Thyroid gland (tissue), 4 donors: ENCODE data around the gene MREG. TPM values are rescaled to one million over a fixed set of nuclear protein-coding genes. Genes with fewer than 3 reads are reported as not detected.

ENCODE experiments used
- DNase-seq, 2 donors: peaks; one replicate each; pipeline ENCODE4 v3.0.0-alpha.2; 2019
- H3K27ac ChIP-seq, 3 donors: fragments of 200-600 bp; sonication (generic); 1 replicate in 2 of 3; 2 replicates in 1 of 3; pipeline ENCODE4 v1.5.1; 2016 to 2019; ENCODE audit warnings: mild to moderate bottlenecking in 1 of 3, moderate library complexity in 1 of 3
- H3K27me3 ChIP-seq: fragments of 200-600 bp; sonication (generic); one replicate; pipeline ENCODE4 v1.5.1; 2019
- H3K36me3 ChIP-seq, 2 donors: fragments of 200-600 bp; sonication (generic); one replicate each; pipeline ENCODE4 v1.5.1; 2016 to 2019
- H3K4me1 ChIP-seq, 2 donors: fragments of 200-600 bp; sonication (generic); one replicate each; pipeline ENCODE4 v1.5.1; 2017 to 2019
- H3K4me3 ChIP-seq, 3 donors: fragments of 200-600 bp; sonication (generic); replicated peaks in 1 of 3; 1 replicate in 2 of 3; 2 replicates in 1 of 3; pipeline ENCODE4 v1.5.1; 2016; ENCODE audit warnings: mild to moderate bottlenecking in 1 of 3
- H3K9me3 ChIP-seq: fragments of 200-600 bp; sonication (generic); one replicate; pipeline ENCODE4 v1.5.1; 2017
- POLR2A ChIP-seq, 2 donors: fragments of 450-650 bp; IDR thresholded peaks; one replicate each; pipeline ENCODE4 v1.6.1; 2017; ENCODE audit warnings: antibody characterized with exemption in 2 of 2, mild to moderate bottlenecking in 2 of 2, moderate library complexity in 1 of 2
- WGBS, 2 donors: methylation state at CpG; one replicate each; pipeline ENCODE4 v1.1.5; 2017; 5-methylcytosine and 5-hydroxymethylcytosine counted together
- intact Hi-C: fragments of 100-400 bp; cut with DNase I; formaldehyde crosslinking; loops from one replicate; pipeline ENCODE4 v1.15.1; 2023
- total RNA-seq, 4 donors: library from RNA; depleted of rRNA; stranded (reverse); fragments of >200 nt; gene quantifications; one replicate each; pipeline ENCODE4 v1.2.3, GENCODE V29; 2016
- TF ChIP-seq, protein P1 (sequence below), 6 experiments: fragments of 200-600 bp in 3 of 6; fragments of 450-650 bp in 3 of 6; sonication (generic) in 3 of 6; IDR thresholded peaks; one replicate each; pipeline ENCODE4 v1.5.1; 2016 to 2019; ENCODE audit warnings: antibody characterized with exemption in 6 of 6, mild to moderate bottlenecking in 2 of 6, inconsistent platforms in 1 of 6, moderate library complexity in 1 of 6

The MREG gene
- total RNA-seq, 4 donors from 2014 or later: 4.4 to 5.4 (median 5.2) TPM

- Histone ChIP-seq H3K4me3 (no peak overlapping the region), H3K36me3 (no peaks in the 10 kb centered on the region), H3K27me3 (no peaks in the 10 kb centered on the region), H3K27ac (no peak overlapping the region), H3K4me1 (no peaks in the 10 kb centered on the region), H3K9me3 (no peaks in the 10 kb centered on the region)
- TF ChIP-seq, protein P1, sequence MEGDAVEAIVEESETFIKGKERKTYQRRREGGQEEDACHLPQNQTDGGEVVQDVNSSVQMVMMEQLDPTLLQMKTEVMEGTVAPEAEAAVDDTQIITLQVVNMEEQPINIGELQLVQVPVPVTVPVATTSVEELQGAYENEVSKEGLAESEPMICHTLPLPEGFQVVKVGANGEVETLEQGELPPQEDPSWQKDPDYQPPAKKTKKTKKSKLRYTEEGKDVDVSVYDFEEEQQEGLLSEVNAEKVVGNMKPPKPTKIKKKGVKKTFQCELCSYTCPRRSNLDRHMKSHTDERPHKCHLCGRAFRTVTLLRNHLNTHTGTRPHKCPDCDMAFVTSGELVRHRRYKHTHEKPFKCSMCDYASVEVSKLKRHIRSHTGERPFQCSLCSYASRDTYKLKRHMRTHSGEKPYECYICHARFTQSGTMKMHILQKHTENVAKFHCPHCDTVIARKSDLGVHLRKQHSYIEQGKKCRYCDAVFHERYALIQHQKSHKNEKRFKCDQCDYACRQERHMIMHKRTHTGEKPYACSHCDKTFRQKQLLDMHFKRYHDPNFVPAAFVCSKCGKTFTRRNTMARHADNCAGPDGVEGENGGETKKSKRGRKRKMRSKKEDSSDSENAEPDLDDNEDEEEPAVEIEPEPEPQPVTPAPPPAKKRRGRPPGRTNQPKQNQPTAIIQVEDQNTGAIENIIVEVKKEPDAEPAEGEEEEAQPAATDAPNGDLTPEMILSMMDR (IDR thresholded peaks at IDR 0.05): no peak
- no peak for TF ChIP-seq POLR2A (IDR thresholded peaks at IDR 0.05)
- intact Hi-C loops: no loop called here
- 93 to 95% methylated on average over 2 of the region's 2 CpGs for WGBS, 2 donors
- DNase-seq: no peak
These were observed 28.7 kb downstream of the MREG start for GRCh38 chr2:215984661-215985060.

GRCh38 chr2:215983581-215984351, 29.6 kb downstream of the MREG start:
- no peaks in the 10 kb centered on the region for H3K9me3 ChIP-seq
- intact Hi-C loops: no loop called here

GRCh38 chr2:215982465-215982875, 30.9 kb downstream of the MREG start:
- H3K27ac ChIP-seq: no peak overlapping the region
- H3K27me3 ChIP-seq: no peaks in the 10 kb centered on the region
- DNase-seq: no peak
- WGBS, 2 donors: 88 to 89% methylated on average over 6 of the region's 6 CpGs
- no peak overlapping the region for H3K4me3 ChIP-seq
- intact Hi-C loops: no loop called here
- H3K36me3 ChIP-seq: no peaks in the 10 kb centered on the region
- H3K4me1 ChIP-seq: no peaks in the 10 kb centered on the region
- H3K9me3 ChIP-seq: no peaks in the 10 kb centered on the region
- TF ChIP-seq, protein P1 (IDR thresholded peaks at IDR 0.05): no peak
- no peak for TF ChIP-seq POLR2A (IDR thresholded peaks at IDR 0.05)

More at GRCh38 chr2:215983581-215984351, 29.6 kb downstream of the MREG start:
- H3K4me3 ChIP-seq: no peak overlapping the region
- H3K4me1 ChIP-seq: no peaks in the 10 kb centered on the region
- no peaks in the 10 kb centered on the region for H3K36me3 ChIP-seq
- no peak for DNase-seq
- 78 to 87% methylated on average over 2 of the region's 2 CpGs for WGBS, 2 donors
- H3K27ac ChIP-seq: no peak overlapping the region
- no peak for TF ChIP-seq POLR2A (IDR thresholded peaks at IDR 0.05)
- TF ChIP-seq, protein P1 (IDR thresholded peaks at IDR 0.05): no peak
- H3K27me3 ChIP-seq: no peaks in the 10 kb centered on the region

GRCh38 chr2:215981115-215981514, 32.2 kb downstream of the MREG start:
- Histone ChIP-seq H3K4me3 (no peak overlapping the region), H3K4me1 (no peaks in the 10 kb centered on the region), H3K27me3 (no peaks in the 10 kb centered on the region), H3K9me3 (no peaks in the 10 kb centered on the region), H3K36me3 (no peaks in the 10 kb centered on the region), H3K27ac (no peak overlapping the region)
- WGBS, 2 donors: 89 to 91% methylated on average over 7 of the region's 7 CpGs
- intact Hi-C loops: no loop called here
- TF ChIP-seq, protein P1 (IDR thresholded peaks at IDR 0.05): no peak
- no peak for TF ChIP-seq POLR2A (IDR thresholded peaks at IDR 0.05)
- no peak for DNase-seq

DNA sequence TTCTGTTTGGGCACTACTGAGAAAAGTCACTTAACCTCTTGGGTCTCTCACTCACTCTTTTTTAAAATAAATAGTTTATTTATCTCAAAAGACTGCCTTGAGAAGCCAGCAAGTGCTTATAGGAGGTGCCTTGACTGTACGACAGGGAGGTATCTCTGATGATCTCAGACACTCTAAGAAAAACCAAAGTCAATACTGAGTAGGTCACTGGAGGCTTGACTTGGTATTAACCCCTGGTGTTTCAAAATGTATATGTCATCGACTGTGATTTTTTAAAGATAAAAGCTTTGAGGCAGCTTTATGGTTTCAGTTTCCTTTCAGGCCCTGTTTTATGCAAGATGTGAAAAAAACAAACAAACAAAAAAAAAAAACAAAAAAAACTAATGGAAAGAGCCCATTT, 33.7 kb downstream of the MREG start:
- Histone ChIP-seq H3K27ac (no peak overlapping the region), H3K9me3 (no peaks in the 10 kb centered on the region), H3K4me1 (no peaks in the 10 kb centered on the region), H3K27me3 (no peaks in the 10 kb centered on the region), H3K4me3 (no peak overlapping the region), H3K36me3 (no peaks in the 10 kb centered on the region)
- WGBS, 2 donors: 72 to 76% methylated on average over 2 of the region's 2 CpGs
- TF ChIP-seq, protein P1 (IDR thresholded peaks at IDR 0.05): no peak
- DNase-seq: no peak
- intact Hi-C loops: no loop called here
